GM18867 (cell line): ENCODE data around the gene MYL4.
"Not testable (repeated sequence)": the region's sequence is repeated elsewhere in the genome, so short reads cannot be mapped to it uniquely, and the experiment has no call there.

ENCODE experiments used
- ATAC-seq: cut with Tn5 transposase; IDR thresholded peaks from one replicate; pipeline ENCODE4 v1.9.1; 2021; ENCODE audit warnings: mild to moderate bottlenecking, moderate library complexity; ENCODE audit not compliant: unreplicated experiment

The MYL4 gene

DNA sequence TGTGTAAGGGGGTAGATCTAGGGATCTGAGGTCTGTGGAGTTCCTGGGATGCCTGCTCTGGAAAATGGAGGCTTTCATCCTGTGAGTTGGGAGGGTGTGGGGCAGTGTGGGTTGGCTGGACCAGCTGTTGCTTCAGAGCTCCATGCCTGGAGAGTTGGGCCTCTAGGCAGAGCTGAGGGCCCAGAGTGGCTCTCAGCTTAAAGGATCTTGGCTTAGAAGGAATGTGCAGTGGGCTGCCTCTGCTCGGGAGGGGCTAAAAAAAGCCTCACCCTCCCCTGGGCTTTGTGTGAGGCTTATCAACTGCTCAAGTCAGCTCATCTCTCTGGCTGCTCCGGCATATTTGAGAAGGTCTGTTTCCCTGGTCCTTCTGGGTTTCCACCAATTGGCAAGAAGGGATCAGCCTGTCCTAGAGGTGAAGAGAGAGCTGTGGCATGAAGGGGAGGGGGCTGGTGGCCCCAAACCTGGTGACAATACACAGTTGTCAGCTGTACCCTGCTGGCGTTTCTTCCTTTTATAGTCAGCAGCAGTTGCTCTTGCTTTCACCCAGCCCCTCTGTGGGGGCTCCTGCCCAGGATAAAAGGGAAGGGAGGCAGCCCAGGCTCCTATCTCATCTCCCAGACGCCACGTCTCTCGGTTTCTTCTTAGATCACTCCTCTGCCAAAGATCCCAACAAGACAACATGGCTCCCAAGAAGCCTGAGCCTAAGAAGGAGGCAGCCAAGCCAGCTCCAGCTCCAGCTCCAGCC lies at the start of gene MYL4:
TSS of gene MYL4 (plus strand) at position 605 of the 745 bp plus-strand sequence. CDS start at position 680, 75 bp downstream.
- ATAC-seq, result no peak

DNA sequence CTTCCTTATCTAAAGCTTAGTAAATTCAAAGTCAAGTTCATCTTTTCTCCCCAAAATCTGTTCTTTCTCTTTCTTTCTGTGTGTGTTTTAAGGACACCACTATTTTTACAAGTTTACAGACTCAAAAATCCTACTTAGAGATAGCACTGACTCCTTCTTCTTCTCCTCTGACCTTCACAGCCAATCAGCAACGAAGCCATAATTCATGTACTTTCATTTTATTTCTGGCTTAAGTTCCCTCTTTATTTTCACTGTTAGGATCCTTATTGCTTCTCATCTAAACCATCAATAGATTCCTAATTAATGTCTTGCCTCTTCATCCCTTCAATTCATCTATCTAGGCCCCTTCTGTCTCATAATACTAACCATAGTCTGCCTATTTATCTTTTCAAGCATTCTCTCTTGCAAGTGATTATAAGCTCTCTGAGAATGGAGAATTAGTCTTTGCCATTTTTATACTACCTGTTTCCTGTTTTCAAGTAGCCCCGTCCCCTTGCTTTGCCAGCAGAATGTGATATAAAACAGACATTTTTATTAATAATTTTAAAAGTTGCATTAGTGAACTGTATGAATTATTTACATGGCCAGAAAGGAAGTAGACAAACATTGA lies 47.0 kb upstream of the MYL4 start:
- ATAC-seq, result no peak

DNA sequence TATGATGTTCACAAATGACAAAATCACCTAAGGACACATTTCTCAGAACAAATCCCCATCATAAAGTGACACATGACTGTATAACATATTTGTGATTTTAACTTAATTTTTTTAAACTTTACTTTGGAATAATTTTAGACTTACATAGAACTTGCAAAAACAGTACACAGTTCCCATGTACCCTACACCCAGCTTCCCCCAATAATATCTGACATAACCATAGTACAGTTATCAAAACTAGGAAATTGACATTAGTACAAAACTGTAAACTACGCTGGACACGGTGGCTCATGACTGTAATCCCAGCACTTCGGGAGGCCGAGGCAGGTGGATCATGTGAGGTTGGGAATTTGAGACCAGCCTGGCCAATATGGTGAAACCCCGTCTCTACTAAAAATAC lies 44.9 kb upstream of the MYL4 start:
- no peak for ATAC-seq

DNA sequence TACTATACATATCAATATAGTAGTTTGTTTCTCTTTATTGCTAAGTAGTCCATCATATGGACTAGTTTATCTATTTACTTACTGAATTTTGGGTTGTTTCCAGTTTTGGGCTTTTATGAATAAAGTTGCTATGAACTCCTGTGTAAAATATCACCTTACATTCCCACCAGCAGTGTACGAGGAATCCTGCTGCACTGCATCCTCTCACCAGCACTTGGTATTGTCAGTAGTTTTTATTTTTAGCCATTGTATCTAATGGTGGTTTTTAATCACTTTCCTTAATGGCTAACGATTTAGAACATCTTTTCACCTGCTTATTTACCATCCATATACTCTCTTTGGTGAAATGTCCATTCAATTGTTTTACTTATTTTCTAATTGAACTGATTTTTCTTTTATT lies 44.0 kb upstream of the MYL4 start:
- no peak for ATAC-seq

DNA sequence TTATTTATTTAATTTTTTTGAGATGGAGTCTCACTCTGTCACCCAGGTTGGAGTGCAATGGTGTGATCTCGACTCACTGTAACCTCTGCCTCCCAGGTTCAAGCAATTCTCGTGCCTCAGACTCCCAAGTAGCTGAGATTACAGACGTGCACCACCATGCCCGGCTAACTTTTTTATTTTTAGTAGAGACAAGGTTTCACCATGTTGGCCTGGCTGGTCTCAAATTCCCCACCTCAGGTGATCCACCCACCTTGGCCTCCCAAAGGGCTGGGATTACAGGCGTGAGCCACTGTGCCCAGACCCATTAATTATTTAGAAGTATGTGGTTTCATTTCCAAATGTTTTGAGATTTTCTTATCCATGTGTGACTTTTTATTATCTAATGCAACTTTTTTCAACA lies 42.3 kb upstream of the MYL4 start:
- ATAC-seq, result not testable (repeated sequence)

DNA sequence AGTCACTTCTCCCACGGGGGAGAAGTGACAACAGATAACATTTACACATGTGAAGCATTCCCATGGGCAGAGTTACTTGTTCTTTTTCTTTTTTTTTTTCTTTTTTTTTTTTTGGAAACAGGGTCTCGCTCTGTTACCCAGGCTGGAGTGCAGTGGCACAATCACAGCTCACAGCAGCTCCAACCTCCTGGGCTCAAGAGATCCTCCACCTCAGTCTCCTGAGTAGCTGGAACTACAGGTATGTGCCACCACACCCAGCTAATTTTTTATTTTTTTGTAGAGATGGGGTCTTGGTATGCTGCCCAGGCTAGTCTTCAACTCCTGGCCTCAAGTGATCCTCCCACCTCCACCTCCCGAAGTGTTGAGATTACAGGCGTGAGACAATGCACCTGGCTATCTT lies 40.3 kb upstream of the MYL4 start:
- not testable (repeated sequence) for ATAC-seq

DNA sequence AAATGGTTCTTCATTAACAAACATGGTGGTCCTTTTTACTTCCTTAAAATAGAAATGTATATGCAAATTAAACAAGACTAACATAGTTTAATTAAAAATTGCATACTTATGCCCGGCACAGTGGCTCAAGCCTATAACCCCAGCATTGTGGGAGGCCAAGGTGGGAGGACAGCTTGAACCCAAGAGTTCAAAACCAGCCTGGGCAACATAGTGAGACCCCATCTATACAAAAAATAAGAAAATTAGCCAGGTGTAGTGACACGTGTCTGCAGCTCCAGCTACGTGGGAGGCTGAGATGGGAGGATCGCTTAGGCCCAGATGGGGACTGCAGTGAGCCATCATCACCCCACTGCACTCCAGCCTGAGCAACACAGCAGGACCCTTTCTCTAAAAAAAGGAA lies 38.4 kb upstream of the MYL4 start:
- no peak for ATAC-seq

DNA sequence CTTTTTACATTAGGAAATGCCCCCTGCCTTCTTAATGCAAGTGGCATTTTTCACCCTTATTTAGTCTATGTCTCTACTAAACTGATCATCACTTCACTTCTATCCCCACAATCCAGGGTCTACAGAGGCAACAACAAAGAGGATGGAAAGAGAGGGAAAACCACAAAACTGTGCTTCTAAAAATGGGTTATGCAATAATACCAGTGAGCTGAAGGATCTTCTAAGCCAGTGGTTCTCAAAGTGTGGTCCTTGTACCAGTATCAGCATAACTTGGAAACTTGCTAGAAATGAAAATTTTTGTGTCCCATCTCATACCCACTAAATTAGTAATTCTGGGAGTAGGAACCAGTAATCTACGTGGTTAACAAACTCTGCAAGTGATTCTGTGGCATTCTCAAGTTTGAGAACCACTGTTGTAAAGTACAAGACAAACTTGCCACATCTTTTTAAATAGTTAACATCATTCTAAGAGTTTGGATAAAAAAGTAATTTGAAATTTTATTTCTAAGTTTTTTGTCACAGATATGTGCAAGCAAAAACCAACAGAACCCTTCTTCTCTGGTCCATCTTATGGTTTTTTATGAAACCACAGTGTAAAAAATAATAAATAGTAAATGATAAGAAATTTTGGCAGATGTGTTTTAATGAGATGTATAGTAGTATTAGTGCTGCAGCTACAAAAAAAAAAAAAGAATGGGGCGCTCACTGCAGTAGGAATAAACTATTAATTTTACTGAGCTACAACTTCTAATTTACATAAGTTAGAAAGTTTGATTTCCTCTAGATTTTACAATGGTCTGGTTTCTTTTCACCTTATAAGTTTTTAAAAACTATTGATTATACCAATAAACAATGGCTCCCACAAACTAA lies 36.2 kb upstream of the MYL4 start:
- no peak for ATAC-seq

DNA sequence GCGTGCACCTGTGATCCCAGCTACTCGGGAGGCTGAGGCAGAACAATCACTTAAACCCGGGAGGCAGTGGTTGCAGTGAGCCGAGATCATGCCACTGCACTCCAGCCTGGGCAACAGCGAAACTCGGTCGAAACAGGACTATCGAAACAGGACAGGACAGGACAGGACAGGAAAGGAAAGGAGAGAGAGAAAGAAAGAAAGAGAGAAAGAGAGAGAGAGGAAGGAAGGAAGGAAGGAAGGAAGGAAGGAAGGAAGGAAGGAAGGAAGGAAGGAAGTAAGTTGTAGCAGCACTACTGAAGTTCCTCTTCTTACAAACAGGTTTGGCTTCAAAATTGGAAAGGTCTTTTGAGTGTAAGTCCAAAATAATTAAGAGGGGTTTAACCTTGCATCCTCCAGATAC lies 34.3 kb upstream of the MYL4 start:
- not testable (repeated sequence) for ATAC-seq

DNA sequence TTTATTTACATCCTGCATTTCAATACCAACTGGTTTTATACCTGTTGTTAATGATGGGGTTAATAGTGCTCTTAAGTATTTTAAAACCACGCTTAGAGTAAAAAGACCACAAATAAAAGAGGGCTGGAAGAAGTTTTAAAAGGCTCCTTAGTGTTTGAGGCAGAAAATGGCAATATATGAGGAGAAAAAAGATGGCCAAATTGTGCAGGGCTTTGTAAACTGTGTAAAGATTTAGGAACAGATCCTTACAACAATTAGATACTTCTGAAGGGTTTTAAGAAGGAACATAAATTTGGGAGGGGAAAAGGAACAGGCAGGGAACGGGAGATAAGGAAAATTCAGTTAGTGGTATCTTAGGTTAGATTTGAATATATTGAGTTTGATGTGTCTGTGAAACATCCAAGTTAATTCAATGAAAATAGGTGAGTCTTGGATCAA lies 32.7 kb upstream of the MYL4 start:
- ATAC-seq, result no peak

DNA sequence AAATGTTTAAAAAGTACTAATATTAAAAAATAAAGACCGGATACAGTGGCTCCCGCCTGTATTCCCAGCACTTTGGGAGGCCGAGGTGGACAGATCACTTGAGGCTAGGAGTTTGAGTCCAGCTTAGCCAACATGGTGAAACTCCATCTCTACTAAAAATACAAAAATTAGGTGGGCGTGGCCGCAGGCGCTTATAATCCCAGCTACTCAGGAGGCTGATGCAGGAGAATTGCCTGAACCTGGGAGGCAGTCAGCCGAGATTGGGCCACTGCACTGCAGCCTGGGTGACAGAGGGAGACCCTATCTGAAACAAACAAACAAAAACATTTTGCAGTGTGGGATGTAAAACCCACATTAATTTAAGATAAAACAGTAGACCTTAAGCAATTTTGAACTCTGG lies 31.9 kb upstream of the MYL4 start:
- no peak for ATAC-seq

DNA sequence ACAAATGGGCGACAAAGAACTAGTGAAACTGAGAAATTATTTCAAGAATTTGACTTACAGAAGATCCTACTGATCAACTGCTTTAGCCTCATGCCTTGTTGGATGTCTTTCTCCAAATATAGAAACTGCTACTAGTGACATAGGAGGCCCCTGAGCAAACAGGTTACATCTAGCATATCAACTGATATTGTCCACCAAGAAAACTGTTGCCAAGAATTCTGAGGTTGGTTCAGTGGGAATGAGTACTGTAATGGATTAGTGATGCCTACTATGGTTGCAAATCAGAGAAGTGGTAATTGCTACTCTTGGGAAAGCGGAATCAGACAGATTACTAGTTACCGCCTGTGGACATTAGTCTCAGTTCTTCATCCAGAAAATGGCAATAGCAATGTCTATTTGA lies 30.0 kb upstream of the MYL4 start:
- no peak for ATAC-seq

DNA sequence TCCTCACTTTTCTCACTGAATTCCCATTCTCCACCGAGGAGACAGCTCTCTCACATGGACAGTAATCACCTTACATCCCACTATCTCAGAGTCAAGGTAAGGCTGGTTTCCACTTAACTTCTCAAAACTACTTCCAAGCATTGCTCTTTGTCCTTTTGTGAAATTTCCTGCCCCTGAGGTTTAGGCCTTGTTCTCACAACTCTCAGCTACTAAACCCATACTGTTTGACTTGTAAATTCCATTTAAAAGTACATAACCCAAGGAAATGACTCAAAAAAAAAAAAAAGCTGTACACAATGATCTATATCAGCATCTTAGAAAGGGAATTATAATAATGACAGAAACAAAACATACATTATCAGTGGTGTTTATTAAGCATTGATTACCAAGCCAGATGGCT lies 28.8 kb upstream of the MYL4 start:
- no peak for ATAC-seq

DNA sequence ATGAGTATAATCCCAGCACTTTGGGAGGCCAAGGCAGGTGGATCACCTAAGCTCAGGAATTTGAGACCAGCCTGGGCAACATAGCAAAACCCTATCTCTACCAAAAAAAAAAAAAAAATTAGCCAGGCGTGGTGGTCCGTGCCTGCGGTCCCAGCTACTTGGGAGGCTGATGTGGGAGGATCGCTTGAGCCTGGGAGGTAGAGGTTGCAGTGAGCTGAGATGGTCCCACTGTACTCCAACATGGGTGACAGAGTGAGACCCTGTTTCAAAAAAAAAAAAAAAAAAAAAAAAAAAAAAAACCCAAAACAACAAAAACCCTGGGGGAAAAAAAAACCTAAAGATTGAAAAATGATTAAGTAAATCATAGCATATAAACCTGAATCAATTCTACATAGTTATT lies 28.2 kb upstream of the MYL4 start:
- not testable (repeated sequence) for ATAC-seq

DNA sequence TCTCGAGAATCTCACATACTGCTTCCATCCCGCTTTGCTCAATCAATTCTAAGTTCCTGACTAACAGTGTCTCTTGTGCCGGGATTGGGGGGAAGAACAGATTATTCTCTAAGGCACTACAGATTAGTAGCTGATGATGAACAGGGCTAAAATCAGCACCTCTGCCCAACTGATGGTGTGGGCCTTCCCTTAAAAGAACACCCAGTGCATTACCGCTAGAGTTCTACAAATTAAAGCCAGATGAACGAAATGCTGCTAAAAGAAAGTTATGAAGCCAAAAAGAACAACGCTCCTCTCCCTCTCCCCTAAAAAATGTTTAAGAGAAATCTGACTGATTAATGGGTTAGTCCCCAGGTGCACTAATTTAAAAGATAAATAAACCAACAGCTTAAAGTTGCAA lies 24.5 kb upstream of the MYL4 start:
- no peak for ATAC-seq

DNA sequence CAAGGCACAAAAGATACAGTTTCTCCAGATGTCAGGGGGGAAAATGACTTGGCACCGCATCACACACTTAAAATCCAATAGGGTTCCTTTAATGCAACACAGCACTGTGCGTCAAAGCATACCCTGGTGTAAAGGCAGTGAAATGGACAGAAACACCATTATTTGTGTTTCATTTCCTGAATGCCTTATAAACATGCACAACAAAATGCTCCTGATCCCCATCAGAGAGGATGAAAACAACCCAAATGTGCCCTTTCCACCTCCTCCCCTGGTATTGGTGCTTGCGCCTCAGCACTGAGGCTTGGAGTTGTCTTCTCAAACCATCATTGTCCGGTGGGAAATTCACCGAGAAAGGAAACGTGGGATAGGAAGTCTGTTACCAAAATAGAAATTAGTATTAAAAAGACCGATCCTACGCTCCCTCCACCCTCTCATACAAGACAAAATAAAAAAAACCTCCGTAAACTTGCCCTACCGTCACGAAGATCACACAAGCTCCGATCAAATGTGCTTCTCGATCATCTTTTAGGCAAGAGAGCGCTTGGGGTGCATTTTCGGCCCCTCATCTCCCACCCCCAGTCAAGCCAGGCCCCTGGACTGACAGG lies 20.8 kb upstream of the MYL4 start:
- no peak for ATAC-seq

DNA sequence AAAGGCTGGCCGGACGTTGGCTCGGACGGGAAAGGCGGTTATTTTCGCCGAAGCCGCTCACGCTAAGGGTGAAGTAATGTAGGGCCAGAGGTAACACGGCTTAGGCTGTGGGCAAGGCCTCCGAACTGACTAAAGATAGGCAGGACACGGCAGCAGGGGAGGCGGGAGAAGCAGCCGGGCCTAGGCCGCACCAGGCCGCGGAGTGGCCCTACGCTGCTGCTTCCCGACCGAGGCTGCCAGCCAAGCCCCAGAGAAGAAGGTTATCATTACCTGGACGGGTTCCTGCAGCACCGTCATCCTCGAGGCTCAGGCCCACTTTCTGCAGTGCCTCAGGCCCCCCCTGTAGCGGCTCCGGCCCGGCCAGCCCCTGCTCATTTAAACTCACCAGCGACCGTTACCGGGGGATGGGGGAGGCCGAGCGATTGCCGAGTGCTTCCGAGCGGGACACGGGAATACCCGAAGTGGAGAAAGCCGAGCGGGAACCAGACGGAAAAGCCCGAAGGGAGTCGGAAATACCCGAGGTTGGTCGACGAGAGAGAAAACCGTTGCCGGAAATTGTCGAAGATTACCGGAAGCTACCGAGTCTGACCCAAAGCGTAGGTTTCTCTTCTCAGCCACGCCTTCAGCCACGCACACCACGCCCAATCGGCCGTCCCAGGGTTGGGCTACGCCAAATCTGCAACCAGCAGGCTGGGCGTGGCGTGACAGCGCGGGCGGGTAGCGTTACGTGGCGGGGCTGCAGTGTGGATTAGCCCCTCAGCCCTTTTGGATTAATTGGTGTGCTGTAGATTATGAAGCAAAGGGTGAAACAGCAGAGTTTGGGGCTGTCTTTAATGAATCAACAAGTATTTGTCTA lies 20.0 kb upstream of the MYL4 start, which contains the start of gene CDC27:
TSS of gene CDC27 (minus strand) at position 420 of the 856 bp plus-strand sequence. CDS start at position 297, 123 bp downstream.
- ATAC-seq, result peak; percentile 94

DNA sequence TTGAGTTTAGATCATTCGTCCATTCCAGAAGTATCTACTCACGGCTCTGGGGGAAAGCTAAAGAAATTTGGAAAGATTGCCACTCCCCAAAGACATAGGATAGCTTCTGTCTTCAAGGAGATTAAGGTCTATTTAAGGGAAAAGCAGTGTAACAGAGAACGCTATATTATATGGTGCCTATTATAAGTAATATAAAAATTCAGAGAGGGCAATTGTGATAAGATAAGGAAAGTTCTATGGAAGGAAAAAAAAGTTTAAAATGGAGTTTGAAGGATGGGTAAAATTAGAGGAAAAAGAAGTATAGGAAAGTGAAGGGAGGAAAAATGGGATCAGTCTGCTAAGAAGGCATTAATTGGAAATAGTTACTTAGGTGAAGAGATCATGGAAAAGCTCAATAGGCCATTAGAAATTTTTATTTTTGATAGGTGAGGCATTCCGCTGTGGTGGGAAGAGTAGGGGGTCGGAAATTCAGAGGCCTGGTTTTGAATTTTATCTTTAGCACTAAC lies 19.4 kb upstream of the MYL4 start:
- no peak for ATAC-seq

DNA sequence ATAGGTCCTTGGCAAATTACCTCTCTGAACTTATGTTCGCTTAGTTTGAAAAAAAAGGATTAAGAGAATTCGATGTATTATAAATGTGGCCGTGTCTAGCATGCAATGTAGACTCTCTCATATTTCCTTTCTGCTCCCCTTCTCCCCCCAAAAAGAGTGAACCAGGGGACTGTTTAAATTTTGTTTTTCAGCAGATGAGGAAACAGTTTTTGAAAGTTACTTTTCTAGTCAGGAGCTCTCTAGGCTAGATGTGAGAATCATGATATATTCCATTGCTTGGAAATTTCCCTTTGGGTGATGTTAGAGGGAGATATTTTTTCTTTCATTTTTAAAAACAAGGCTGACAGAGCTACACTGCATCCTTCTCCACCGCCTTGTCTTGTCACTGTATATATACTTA lies 18.9 kb upstream of the MYL4 start:
- ATAC-seq, result no peak

DNA sequence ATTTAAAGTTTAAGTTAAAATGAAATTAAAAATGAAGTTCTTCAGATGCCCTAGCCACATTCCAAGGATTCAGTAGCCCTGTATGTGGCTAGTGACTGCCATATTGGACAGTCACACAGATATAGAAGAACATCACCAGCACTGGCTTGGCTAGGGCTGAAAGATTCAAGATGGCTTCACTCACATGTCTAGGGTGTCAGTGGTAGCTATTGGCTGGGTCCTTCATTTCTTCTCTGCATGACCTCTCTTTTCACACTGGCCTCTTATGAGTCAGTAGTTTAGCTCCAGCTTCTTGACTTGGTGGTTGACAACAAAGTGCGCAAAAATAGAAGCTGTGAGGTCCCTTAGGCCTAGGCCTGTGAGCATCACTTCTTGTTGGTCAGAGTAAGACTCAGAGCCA lies 18.4 kb upstream of the MYL4 start:
- no peak for ATAC-seq
